ENCODE measurements around the gene CYTH2.

GRCh38 chr19:48441360-48442050 lies 27.7 kb upstream of the CYTH2 start:
- TF ChIP-seq CTCF (IDR thresholded peaks at IDR 0.05; ENCODE audit: borderline replicate concordance, extremely low read depth, low read length, poor library complexity, severe bottlenecking), result no peak
- no peak for TF ChIP-seq EZH2 (IDR thresholded peaks at IDR 0.05; ENCODE audit: borderline replicate concordance, low read depth, low read length, severe bottlenecking)
